HG03025 (cell line): ENCODE data around the gene ARFGEF2.
"Not testable (repeated sequence)": the region's sequence is repeated elsewhere in the genome, so short reads cannot be mapped to it uniquely, and the experiment has no call there.

Experiments used
- ATAC-seq: cut with Tn5 transposase; IDR thresholded peaks from one replicate; pipeline ENCODE4 v1.9.1; 2021; ENCODE audit warnings: mild to moderate bottlenecking, moderate library complexity; ENCODE audit not compliant: unreplicated experiment, low FRiP score

Gene ARFGEF2

GRCh38 chr20:48921168-48921882 is at the start of gene ARFGEF2:
Gene ARFGEF2, plus strand, starts transcription at chr20:48921711. Its CDS starts 179 bp downstream, at chr20:48921890.
- peak; percentile 67 for ATAC-seq

- no peak for ATAC-seq
These were observed 46.1 kb upstream of the ARFGEF2 start for GRCh38 chr20:48875233-48875913.

DNA sequence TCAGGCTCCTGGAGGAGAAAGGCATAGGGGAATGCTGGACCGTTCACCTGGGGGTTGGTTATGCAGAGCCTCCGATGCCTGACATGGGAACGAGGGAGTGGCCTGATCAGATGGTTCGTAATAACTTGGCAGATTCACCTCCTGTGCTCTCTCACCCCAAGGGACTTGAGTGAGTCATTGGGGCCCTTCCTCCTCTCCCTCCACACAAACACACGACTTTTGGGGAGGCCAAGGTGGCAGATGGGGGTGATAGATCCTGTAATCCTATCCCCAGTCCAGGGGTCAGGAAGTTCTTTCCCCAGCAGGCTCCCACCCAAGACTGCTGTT is 45.6 kb upstream of the ARFGEF2 start:
- ATAC-seq, result no peak

- no peak for ATAC-seq
These were observed 44.2 kb upstream of the ARFGEF2 start for GRCh38 chr20:48877304-48877703.

DNA sequence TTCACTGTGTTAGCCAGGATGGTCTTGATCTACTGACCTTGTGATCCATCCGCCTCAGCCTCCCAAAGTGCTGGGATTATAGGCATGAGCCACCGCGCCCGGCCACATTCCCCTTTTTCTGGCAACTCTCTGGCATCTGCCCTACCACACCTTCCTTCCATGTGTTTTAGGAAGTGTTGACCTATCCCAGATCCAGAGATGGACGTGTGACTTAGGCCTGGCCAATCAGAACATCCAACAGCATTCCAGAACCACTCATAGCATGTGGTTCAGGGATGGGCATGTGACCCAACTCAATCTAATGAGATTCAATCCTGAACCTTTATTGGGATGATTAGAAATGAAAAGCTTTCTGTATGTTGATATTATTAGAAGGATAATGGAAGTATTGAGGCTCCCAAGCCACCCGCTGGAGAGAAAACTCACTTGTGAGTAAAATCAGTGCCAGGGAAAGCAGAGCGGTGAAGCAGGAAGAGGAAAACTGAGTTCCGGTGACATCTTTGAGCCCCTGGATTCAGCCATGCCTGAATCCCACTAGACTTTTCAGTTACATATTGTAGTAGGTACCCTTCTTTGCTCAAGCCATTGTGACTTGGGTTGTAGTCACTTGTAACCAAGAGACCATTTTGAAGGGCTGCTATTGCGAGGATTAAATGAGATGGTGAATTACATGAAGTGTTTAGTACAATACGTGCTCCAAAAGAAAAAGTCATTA is 42.8 kb upstream of the ARFGEF2 start:
- ATAC-seq, result no peak

GRCh38 chr20:48879612-48880245 is 41.8 kb upstream of the ARFGEF2 start:
- ATAC-seq, result no peak

DNA sequence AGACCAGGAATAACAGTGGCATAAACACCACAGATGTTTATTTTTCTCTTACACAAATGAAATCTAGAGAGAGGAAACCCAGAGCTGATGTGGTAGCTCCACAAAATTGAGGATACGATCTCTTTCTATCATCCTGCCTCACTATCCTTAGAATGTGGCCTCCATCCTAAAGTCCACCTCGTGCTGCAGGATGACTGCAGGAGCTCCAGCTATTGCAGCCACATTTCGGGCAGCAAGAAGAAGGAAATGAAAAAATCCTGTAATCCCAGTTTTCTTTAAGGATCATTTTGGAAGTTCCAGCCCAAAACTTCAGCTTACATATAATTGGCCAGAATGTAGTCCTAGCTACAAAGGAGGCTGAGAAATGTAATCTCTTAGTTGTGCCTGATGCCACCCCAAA is 41.2 kb upstream of the ARFGEF2 start:
- ATAC-seq, result no peak

GRCh38 chr20:48880981-48881657 is 40.4 kb upstream of the ARFGEF2 start:
- ATAC-seq, result no peak

- ATAC-seq, result no peak
These were observed 36.3 kb upstream of the ARFGEF2 start for GRCh38 chr20:48885237-48885636.

- ATAC-seq, result no peak
These were observed 35.3 kb upstream of the ARFGEF2 start for GRCh38 chr20:48886194-48886593.

GRCh38 chr20:48886811-48887210 is 34.7 kb upstream of the ARFGEF2 start:
- ATAC-seq, result no peak

DNA sequence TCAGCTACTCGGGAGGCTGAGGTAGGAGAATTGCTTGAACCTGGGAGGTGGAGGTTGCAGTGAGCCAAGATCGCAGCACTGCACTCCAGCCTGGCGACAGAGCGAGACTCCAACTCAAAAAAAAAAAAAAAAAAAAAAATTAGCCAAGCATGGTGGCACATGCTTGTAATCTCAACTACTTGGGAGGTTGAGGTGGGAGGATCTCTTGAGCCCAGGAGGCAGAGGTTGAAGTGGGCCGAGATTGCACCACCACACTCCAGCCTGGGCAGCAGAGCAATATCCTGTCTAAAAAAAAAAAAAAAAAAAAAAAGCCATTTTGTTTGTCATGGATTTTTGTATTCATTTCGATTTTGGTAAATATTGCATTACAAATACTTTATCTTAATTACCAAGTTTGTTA is 33.0 kb upstream of the ARFGEF2 start:
- ATAC-seq, result not testable (repeated sequence)

DNA sequence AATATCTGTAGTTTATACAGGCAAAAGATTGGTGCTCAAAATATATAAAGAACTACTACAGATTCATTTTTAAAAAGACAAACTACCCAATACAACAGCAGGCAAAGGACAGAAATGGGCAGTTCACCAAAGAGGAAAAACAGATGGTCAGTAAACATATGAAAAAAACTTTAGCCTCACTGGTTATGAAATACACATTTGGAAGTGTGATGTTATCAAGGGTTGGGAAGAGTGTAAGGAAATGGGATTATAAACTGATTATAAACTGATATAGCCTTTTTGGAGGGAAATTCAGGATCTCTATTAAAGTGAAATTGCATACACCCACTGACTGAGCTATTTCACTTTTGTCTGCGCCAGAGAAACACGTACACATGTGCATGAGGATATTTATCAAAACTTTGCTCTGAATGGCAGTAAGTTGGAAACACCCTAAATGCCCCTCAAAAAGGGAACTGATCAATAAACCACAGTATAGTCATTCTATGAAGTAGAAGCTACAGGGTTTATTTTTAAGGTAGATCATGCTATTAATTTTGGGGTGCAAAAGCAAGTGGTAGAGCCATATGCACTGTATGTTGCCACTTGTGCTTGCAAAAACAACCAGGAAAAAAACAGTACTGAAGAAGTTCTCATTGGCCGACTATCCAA is 32.2 kb upstream of the ARFGEF2 start:
- ATAC-seq, result no peak

DNA sequence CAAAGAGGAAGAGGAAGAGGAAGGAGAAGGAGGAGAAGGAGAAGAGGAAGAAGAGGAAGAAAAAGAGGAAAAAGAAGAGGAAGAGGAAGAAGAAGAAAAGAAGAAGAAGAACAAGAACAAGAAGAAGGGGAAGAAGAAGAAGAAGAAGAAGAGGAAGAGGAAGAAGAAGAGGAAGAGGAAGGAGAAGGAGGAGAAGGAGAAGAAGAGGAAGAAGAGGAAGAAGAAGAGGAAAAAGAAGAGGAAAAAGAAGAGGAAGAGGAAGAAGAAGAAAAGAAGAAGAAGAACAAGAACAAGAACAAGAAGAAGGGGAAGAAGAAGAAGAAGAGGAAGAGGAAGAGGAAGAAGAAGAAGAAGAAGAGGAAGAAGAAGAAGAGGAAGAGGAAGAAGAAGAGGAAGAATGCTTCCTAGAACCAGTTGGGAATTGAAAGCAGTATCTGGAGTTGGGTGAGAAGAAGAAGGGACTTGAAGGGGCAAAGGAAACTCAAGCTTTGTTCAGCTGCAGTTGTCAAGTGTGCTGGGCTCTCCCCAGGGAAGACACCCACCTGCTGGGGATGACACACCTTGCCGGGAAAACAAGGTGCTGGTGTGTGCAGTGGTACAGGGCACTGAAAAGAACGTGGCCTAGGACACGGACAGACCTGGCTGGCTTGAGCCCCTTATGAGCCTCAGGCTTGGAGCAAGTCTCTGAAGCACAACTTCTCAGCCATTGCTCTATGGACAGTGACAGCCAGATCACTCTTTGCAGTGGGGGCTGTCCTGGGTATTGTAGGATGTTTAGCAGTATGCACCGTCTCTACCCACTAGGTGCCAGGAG is 30.1 kb upstream of the ARFGEF2 start:
- no peak for ATAC-seq

GRCh38 chr20:48892049-48892470 is 29.5 kb upstream of the ARFGEF2 start:
- no peak for ATAC-seq

- ATAC-seq, result no peak
These were observed 28.6 kb upstream of the ARFGEF2 start for GRCh38 chr20:48892891-48893290.

GRCh38 chr20:48893374-48893773 is 28.1 kb upstream of the ARFGEF2 start:
- ATAC-seq, result no peak

GRCh38 chr20:48897305-48898010 is 24.1 kb upstream of the ARFGEF2 start:
- ATAC-seq, result no peak

- no peak for ATAC-seq
These were observed 23.3 kb upstream of the ARFGEF2 start for GRCh38 chr20:48898210-48898609.
